Activated T-cell treated with anti-CD3 and anti-CD28 coated beads for 48 hours (primary cell): Measurements from ENCODE around the gene CLTC.
A peak's percentile ranks its signal among the peaks of the same experiment; 100 is the strongest.

Experiments
- DNase-seq: peaks from one replicate; pipeline ENCODE4 v3.0.0-alpha.2; 2020; ENCODE audit warnings: low read depth

The CLTC gene

GRCh38 chr17:59684967-59685366 lies 65.3 kb downstream of the CLTC start:
- DNase-seq: no peak

DNA sequence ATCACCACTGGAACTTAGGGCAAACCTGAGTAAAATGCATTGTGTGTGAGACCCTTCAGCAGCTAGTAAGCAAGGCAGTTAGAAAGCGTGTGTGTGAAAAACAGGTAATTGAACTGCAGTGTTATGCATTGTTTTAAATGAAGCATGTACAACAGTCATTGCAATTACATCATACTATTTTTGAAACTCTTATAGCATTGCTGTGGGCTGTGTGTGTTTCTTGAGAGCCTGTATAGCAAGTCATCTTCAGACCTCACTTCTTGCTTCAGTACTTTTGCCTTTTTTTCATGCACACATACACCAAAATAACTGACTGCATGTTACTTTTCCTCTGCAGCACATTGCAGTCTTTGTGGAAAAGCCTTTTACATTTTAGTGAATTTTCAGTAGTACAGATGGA lies 68.3 kb downstream of the CLTC start:
- no peak for DNase-seq

DNA sequence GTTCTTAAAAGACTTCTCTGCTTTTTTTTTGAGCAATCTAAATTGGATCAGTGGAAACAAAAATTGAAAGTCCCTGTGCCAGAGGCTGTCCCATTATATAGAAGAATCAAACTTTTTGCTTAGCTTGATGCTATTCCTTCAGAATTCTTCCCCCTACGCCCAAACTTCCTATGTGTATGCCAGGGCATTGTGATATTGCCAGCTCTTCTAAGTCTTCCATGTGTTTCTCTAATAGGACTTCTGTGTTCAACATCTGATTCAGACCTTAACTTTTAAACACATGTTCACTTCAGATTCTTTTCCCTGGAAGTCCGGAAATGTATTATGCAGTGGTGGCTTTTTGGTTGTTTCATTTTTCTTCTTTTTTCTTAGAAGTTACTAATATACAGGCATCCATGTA lies 68.8 kb downstream of the CLTC start:
- no peak for DNase-seq

- no peak for DNase-seq
These were observed 73.9 kb downstream of the CLTC start for GRCh38 chr17:59693582-59693981.

- DNase-seq: no peak
These were observed 74.6 kb downstream of the CLTC start for GRCh38 chr17:59694344-59694743.

GRCh38 chr17:59695945-59696681 lies 76.4 kb downstream of the CLTC start:
- no peak for DNase-seq

GRCh38 chr17:59696682-59697277 lies 77.1 kb downstream of the CLTC start:
- no peak for DNase-seq

GRCh38 chr17:59698143-59698542 lies 78.4 kb downstream of the CLTC start:
- DNase-seq: no peak

DNA sequence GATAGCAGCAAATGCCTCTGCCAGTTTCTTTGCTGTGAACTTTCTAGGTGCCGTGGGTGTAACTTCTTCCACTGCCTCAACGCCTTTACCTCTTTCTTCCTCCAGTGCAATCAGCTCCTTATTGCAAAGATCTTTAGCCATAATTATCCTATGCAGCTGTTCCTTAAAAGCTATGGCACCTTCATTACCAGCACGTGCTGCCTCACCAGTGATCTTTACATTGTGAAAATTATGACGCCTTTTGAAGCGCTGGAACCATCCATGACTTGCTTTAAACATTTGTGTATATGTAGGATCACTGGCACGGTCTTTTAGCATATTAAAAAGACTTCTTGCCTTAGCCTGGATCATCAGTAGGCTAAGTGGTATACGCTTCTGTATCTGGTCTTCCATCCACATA lies 79.5 kb downstream of the CLTC start:
- DNase-seq: no peak

DNA sequence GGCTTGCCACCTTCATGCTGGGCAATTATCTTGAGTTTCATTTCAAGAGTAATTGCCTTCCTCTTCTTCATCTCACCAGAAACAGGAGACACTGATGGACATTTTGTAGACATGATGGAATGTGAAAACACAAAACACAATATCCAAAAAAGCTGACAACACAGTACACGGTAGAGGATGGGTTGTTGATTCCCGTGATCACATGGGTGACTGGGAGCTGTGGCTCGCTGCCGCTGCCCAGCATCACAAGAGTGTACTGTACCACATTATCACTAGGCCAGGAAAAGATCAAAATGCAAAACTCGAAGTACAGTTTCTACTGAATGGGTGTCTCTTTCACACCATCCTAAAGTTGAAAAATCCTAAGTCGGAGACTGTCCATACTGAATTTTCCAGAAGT lies 80.1 kb downstream of the CLTC start:
- DNase-seq: no peak

GRCh38 chr17:59702304-59702703 lies 82.6 kb downstream of the CLTC start:
- DNase-seq: no peak

GRCh38 chr17:59707149-59707970 lies 87.7 kb downstream of the CLTC start, which contains the start of the genes PTRH2 and VMP1:
Gene PTRH2 (minus strand): TSS chr17:59707430. CDS start chr17:59697978, 9,452 bp downstream.
Gene VMP1 (plus strand): TSS chr17:59707654. CDS start chr17:59731447, 23,793 bp downstream.
- DNase-seq: peak; percentile 89

GRCh38 chr17:59707971-59708430 lies 88.3 kb downstream of the CLTC start:
- DNase-seq: no peak

- no peak for DNase-seq
These were observed 92.2 kb downstream of the CLTC start for GRCh38 chr17:59711936-59712335.

GRCh38 chr17:59712862-59713261 lies 93.2 kb downstream of the CLTC start:
- no peak for DNase-seq

- DNase-seq: no peak
These were observed 94.6 kb downstream of the CLTC start for GRCh38 chr17:59714255-59714654.

GRCh38 chr17:59716427-59716826 lies 96.7 kb downstream of the CLTC start:
- DNase-seq: no peak

- DNase-seq: no peak
These were observed 99.8 kb downstream of the CLTC start for GRCh38 chr17:59719526-59719925.

DNA sequence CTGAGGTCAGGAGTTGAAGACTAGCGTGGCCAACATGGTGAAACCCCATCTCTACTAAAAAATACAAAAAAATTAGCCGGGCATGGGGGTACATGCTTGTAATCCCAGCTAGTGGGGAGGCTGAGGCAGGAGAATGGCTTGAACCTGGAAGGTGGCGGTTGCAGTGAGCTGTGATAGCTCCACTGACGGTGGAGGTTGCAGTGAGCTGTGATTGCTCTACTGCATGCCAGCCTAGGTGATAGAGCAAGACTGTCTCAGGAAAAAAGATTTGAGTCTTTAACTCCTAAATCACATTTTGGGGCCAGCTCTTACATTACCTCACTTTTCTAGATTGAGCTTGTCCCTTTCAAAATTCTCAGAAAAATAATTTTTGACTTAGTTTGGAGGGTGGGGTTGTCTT lies 102.9 kb downstream of the CLTC start:
- no peak for DNase-seq

GRCh38 chr17:59723041-59723440 lies 103.3 kb downstream of the CLTC start:
- DNase-seq: no peak

- DNase-seq: no peak
These were observed 103.9 kb downstream of the CLTC start for GRCh38 chr17:59723607-59724006.

DNA sequence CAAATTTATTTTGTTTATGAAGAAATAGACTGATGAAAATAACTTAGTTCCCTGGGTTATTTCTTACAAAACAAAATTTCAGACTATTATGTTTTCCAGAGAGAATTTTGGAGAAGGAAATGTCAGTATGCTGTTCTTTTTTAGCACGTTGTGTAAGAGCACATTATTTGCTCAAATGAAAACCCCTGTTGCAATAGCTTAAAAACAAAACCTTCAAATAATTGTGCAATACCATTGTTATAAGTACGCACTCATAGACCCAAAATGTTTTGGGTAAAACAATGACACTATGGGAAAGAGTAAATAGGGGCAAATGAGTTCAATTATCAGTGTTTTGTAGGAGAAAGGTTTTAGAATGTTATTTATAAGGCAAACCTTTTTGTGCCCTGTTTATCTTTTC lies 106.0 kb downstream of the CLTC start:
- DNase-seq: no peak
